Progenitor cell of endocrine pancreas (in vitro differentiated cells): Measurements from ENCODE around the gene IL11RA. TPM values are rescaled to one million over a fixed set of nuclear protein-coding genes. Genes with fewer than 3 reads are reported as not detected.

Experiments
- DNase-seq: peaks from one replicate; pipeline ENCODE4 v3.0.0; 2021; ENCODE audit warnings: low spot score; ENCODE audit not compliant: unreplicated experiment
- H3K27ac Mint-ChIP-seq: 2 replicates; pipeline ENCODE4 v1.8.0; 2021; ENCODE audit warnings: mild to moderate bottlenecking, moderate library complexity, mixed read lengths
- H3K27me3 Mint-ChIP-seq: 2 replicates; pipeline ENCODE4 v1.8.0; 2021; ENCODE audit warnings: mixed read lengths
- H3K36me3 Mint-ChIP-seq: 2 replicates; pipeline ENCODE4 v1.8.0; 2022; ENCODE audit warnings: mixed read lengths; ENCODE audit not compliant: insufficient read depth
- H3K4me1 Mint-ChIP-seq: 2 replicates; pipeline ENCODE4 v1.8.0; 2021; ENCODE audit warnings: low read depth, mixed read lengths
- H3K4me3 Mint-ChIP-seq: 2 replicates; pipeline ENCODE4 v1.8.0; 2021; ENCODE audit warnings: low read depth, mild to moderate bottlenecking, moderate library complexity, mixed read lengths
- H3K9me3 Mint-ChIP-seq: 2 replicates; pipeline ENCODE4 v1.8.0; 2021; ENCODE audit warnings: low read depth, mixed read lengths
- CTCF ChIP-seq: fragments of 200-600 bp; sonication (generic); IDR thresholded peaks from one replicate; pipeline ENCODE4 v1.5.0; 2021; ENCODE audit warnings: antibody characterized with exemption, mild to moderate bottlenecking; ENCODE audit not compliant: unreplicated experiment
- total RNA-seq: library from RNA; stranded (reverse); gene quantifications from 2 replicates; pipeline ENCODE4 v1.2.1, GENCODE V29; 2021

IL11RA gene
- total RNA-seq, 1 donor from 2014 or later = 27.5 TPM

GRCh38 chr9:34656992-34657391 lies 5.0 kb downstream of the IL11RA start:
- DNase-seq = no peak
- H3K4me1 Mint-ChIP-seq = peaks cover 20% of the 10 kb centered on the region
- no peak for TF ChIP-seq CTCF
- H3K4me3 Mint-ChIP-seq = no peak overlapping the region
- H3K27me3 Mint-ChIP-seq = no peaks in the 10 kb centered on the region
- H3K9me3 Mint-ChIP-seq = no peaks in the 10 kb centered on the region
- H3K27ac Mint-ChIP-seq = no peak overlapping the region
- H3K36me3 Mint-ChIP-seq = no peaks in the 10 kb centered on the region

DNA sequence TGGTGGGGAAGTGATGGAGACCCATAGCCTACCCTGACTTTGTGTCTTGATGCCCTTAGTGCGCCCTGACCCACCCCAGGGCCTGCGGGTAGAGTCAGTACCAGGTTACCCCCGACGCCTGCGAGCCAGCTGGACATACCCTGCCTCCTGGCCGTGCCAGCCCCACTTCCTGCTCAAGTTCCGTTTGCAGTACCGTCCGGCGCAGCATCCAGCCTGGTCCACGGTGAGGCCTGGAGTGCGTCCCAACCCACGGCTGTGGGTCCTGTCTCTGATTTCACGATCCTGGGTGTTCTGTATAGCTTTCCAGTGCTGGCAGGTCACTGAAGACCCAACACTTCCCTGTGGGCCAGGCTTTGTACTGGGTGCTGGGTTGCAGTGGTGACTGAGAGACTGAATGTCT lies 6.5 kb downstream of the IL11RA start:
- H3K9me3 Mint-ChIP-seq = no peaks in the 10 kb centered on the region
- no peak for TF ChIP-seq CTCF
- H3K27ac Mint-ChIP-seq = no peak overlapping the region
- no peak for DNase-seq
- H3K4me1 Mint-ChIP-seq = peaks cover 6% of the 10 kb centered on the region
- no peak overlapping the region for H3K4me3 Mint-ChIP-seq
- H3K27me3 Mint-ChIP-seq = no peaks in the 10 kb centered on the region
- no peaks in the 10 kb centered on the region for H3K36me3 Mint-ChIP-seq

DNA sequence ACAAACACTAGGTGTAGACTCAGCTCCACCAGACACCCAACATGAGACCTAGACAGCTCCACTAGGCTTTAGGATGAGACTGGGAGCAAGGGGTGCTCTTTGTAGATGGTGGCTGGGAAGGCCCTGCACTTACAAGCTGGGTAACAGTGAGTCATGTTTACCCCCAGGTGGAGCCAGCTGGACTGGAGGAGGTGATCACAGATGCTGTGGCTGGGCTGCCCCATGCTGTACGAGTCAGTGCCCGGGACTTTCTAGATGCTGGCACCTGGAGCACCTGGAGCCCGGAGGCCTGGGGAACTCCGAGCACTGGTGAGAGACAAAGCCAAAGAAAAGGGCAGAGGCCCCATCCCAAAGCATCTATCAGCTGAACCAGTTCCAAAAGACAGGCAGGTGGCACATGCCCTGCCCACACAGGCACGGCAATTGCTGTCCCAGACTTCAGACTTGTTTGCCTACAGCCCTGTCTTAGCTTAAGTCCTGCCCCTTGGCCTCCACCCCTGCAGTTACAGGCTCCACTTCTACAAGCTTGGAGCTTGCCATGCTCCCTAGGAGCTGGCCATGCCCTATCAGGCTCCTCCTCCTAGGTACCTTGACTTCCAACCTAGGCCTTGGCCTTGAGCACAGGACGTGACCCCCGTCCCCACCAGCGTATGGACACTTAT lies 7.7 kb downstream of the IL11RA start:
- Mint-ChIP-seq H3K36me3 (no peaks in the 10 kb centered on the region), H3K4me1 (peaks cover 2% of the 10 kb centered on the region), H3K27ac (no peak overlapping the region), H3K9me3 (no peaks in the 10 kb centered on the region), H3K27me3 (no peaks in the 10 kb centered on the region), H3K4me3 (no peak overlapping the region)
- no peak for TF ChIP-seq CTCF
- DNase-seq = no peak

DNA sequence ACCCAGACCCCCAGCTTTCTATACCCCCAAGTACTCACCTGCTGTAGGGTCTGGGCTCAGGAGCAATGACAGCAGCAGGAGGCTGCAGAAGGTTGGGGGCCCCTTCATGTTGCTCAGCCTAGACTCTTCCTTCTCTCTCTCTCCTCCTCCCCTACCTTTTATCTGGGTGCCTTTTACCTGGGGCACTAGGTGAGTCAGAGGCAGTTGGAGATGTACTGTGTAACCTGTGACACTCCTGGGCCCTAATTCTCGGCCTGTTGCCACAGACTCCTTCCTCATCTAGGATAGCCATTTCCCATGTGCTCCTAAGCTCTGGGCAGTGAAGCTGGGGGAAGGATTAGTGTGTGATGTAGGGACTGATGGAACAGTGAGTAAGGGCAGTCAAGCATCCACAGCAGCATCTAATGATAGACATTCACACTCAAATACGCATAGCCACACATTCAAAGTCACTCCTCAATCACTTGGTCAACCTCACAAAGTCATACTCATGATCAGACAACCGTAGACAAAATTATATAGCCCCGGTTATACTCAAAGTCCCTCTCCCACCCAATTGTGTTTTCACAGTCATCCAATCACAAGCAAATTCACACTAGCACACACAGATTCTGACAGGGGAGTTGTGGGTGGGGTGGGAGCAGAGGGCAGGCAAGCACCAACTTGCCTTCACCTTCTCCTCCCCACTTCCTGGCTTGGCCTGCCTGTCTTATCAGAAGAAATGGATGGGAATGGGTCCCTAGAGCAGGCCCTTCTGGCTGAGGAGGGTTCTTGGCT lies 10.7 kb downstream of the IL11RA start, which contains the start of gene CCL27:
TSS of gene CCL27 (minus strand) at position 132 of the 777 bp plus-strand sequence. CDS start at position 108, 24 bp downstream.
- H3K27ac Mint-ChIP-seq = no peak within 1 kb of the TSS
- H3K36me3 Mint-ChIP-seq = no peaks in the 10 kb centered on the region
- peaks cover 4% of the 10 kb centered on the region for H3K4me1 Mint-ChIP-seq
- no peak within 1 kb of the TSS for H3K4me3 Mint-ChIP-seq
- no peaks in the 10 kb centered on the region for H3K9me3 Mint-ChIP-seq
- no peaks in the 10 kb centered on the region for H3K27me3 Mint-ChIP-seq
- DNase-seq = no peak
- TF ChIP-seq CTCF = no peak

DNA sequence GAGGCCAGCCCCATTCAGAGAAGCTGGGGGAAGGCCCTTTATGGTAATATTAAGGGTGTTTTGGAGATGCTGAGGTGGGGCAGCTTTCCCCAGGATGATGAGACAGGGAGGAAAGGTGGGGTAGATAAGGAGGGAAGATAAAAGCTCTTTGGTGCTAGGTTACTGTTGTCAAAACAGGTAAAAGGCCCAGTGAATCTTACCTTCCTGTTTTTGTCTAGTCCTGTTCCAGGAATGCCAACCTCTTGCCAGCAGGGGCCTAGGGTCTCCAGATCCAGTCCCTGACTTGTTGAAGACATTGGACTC lies 11.3 kb downstream of the IL11RA start:
- Mint-ChIP-seq H3K4me3 (no peak overlapping the region), H3K27ac (no peak overlapping the region), H3K4me1 (peaks cover 4% of the 10 kb centered on the region), H3K27me3 (no peaks in the 10 kb centered on the region), H3K9me3 (no peaks in the 10 kb centered on the region), H3K36me3 (no peaks in the 10 kb centered on the region)
- DNase-seq = no peak
- TF ChIP-seq CTCF = no peak
